GM18907 (cell line): ENCODE measurements around the gene ICE1.
"Not testable (repeated sequence)": the region's sequence is repeated elsewhere in the genome, so short reads cannot be mapped to it uniquely, and the experiment has no call there.

Experiments
- ATAC-seq: cut with Tn5 transposase; IDR thresholded peaks from one replicate; pipeline ENCODE4 v1.9.1; 2021; ENCODE audit warnings: mild to moderate bottlenecking, moderate library complexity; ENCODE audit not compliant: unreplicated experiment

Gene ICE1

DNA sequence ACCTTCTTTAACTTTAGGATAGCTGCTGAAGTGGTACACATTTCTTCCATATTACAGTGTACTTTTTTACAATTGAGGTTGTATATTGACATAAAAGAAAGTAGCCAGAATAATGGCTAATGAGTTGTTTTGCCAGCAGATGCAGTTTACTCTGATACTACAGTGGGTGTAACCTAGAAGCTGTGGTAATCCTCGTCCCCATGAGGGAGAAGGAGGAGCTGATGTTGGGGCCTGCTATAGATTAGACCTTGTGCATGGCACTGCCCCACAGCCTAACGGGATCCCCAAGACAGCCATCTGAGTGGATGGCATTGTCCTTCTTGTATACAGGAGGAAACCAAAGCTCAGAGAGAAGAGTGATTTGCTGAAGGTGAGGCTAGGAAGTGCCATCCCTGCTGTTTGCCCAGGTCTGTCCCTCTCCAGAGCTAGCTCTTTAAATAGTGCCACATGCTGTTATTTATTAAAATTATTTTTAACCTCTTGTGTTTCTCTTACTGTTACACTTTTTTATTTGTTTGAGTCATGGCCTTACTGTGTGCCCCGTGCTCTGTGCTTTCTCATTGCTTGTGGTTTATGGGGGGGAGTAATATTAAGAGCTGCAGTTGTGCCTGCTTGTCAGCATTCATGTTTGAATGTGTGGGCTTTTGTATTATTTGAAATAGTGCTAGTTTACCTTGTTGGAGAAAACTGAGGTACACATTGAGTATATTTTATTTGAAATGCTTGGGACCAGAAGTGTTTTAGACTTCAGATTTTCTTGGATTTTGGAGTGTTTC, 65.3 kb downstream of the ICE1 start:
- no peak for ATAC-seq

- ATAC-seq, result no peak
Observed at GRCh38 chr5:5490774-5491347, 68.4 kb downstream of the ICE1 start.

DNA sequence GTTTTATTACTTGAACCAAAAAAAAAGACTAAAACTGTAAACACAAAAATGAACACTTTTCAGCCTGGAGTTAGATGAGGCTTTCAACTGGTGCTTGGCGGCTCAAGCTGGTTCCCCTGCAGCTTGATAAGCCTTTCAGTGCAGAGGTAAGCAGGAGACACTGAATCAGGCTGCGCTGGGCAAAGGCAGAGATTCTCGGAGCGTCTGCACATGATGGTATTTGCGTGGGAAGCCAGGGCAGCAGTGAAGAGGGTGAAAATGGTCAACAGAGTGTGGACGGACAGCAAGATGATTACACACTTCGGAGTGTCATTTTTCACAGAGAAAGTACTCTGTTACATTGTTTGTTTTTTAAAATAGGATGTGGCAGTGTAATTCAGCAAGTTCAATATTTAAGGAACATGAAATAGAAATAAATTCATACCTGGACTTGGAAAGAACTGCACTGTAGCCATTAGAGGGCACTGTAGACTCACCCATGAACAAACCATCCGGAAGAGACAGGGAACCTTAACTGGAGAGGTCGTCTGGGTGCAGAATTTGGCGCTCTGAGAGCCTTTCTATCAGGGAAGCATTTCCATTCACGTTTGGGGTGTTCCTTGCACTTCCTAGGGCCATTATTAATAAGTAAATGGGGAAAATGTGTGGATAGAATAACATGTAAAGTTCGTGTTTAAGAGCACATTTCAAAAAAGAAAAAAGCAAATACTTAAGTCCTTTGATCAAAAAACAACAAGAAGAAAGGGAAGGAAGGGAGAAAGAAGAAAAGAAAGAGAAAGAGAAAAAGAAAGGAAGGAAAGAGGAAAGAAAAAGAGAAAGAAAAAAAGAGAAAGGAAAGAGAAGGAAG, 69.8 kb downstream of the ICE1 start:
- peak; percentile 51 for ATAC-seq

- ATAC-seq, result not testable (repeated sequence)
Observed at GRCh38 chr5:5492934-5493271, 70.4 kb downstream of the ICE1 start.

DNA sequence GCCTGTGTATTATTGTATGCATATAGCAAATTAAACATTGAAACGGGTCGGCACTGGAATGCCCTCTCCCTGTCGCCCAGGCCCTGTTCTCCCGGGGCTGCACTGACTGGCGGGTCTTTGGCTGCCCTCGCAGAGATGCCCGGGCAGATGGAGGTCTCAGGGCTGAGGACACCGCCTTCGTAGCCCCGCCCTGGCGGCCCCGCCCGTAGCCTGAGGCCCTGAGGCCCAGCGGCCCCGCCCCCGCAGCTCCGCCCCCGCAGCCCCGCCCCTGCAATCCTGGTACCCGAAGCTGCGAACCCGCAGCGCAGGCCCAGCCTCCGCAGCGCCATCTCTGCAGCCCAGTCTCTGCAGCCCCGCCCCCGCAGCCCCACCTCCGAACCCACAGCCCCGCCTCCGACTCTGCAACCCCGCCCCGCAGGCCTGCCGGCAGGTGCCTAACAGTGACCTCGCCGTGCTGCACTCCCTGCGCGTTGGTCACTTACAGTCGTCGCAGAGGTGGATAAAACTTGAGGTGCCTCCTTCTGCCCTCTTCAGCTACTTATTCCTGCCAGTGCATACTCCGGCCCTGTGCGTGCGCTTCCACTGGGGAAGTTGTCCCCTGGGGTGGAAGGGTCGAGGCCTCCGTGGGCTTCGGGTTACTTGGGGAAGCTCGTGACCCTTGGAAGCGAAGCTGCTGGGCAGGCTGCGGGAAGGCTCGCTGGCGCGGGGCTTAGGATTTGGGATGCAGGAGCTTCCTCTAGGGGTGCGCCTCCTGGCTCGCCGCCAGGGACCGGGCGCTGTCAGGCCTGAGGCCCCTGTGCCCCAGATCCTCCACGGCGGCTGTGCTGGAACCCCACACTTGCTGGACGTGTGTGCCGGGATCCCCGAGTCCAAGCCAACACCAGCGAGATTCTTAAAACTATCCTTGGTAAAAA, 72.3 kb downstream of the ICE1 start:
- ATAC-seq, result peak; percentile 87

DNA sequence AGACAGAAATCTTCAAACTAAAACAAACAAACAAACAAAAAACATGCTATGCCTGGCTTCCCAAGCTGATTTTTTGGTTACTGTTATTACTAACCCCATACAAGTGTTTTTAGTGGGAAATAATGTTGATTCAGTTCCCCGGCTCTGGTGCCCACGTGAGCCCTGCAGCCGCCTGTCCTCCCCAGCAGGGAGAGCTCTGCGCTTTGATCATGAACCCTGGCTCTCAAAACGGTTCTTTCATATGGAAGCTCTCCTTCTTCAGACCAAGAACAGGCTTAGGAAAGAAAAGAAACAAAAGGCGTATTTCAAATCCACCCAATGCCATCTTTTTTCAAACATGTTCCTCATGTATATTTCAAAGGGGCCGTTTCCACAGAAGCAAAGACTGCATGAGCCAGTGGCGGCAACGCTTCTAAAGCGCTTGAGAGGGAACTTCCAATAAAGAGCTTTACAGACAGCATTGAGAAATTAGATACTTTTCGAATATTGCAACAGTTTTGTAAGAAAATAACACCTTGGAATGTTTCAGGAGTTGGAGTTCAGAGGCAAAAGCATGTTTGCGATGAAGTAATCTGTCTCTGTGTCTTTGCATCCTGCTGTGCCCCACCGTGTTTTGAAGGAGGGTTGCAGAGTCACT, 74.8 kb downstream of the ICE1 start:
- peak; percentile 48 for ATAC-seq

DNA sequence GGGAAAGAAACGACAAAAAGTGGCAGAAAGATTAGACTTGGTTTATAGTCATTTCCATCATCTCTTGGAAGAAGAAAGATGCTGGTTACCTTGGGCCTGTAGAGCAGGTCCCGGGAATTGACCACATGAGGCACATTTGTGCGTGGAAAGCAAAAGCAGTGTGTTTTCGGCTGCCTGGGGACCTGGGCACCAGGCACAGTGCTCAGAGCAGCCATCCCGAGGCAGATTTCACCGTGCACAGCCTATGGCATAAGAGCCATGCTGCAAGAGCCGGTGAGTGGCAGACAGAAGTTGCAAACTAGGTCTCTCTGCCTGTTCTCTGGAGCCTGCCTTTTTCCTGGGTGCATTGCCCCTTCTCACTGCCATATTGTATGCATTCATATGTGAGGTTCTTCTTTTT, 77.0 kb downstream of the ICE1 start:
- no peak for ATAC-seq

GRCh38 chr5:5504325-5504724, 81.8 kb downstream of the ICE1 start:
- ATAC-seq, result no peak

DNA sequence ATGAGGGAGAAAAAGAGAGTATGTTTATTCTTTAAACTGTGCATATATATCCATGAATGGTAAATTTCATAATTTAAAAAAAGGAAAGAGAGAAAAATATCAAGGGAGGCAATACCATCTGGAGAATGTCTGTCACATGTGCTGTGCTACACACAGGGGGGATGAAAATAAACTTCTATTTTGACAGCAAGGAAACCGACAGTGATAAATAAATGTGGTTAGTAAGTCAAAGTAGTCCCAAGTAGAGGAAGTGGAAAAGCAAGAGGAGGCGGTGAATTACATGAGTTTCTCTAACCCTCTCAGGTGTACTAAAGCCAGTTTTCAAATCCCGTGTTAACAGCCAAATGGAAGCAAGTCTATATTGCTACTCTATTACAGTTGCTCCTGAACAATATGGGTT, 83.3 kb downstream of the ICE1 start:
- no peak for ATAC-seq

- ATAC-seq, result no peak
Observed at GRCh38 chr5:5508391-5508790, 85.9 kb downstream of the ICE1 start.

- ATAC-seq, result no peak
Observed at GRCh38 chr5:5511904-5512416, 89.5 kb downstream of the ICE1 start.

DNA sequence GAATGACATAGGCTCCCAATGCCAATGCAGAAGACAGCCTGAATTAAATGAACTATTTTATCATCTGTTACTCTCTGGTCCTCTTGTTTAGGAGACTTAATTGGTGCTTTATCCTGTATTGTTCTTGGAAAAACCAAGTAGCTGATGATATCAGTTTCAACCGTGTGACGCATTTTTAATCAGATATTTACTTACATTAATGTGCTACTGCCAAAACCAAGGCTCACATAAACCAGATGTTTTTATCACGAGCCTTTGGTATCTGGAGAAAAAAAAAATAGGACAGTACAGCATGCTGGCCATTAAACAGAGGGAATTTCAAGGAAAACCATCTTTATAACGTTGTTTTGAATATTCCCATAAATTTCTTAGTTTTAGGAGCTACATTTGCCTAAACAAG, 90.1 kb downstream of the ICE1 start:
- ATAC-seq, result no peak

- not testable (repeated sequence) for ATAC-seq
Observed at GRCh38 chr5:5520622-5521021, 98.1 kb downstream of the ICE1 start.

GRCh38 chr5:5521029-5521428, 98.6 kb downstream of the ICE1 start:
- ATAC-seq, result no peak

GRCh38 chr5:5521478-5521877, 99.0 kb downstream of the ICE1 start:
- no peak for ATAC-seq

DNA sequence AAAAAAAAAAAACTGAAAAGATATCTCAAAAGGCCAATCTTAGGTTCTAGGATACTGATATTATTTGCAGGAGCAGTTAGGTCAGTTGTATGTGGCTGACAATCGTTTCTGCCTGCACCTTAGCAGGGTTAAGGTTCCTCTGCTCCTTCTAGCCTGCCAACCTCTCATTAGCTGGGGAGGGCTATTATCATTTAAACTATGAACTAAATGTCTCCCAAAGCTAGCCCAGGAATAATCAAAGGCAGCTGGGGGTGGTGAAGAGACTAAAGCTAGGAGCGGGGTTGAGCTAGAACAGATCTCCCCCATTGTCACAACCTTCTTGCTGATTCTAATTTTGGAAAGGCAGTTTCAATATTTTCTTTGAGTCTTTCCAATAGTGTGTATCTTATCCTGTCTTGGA, 99.9 kb downstream of the ICE1 start:
- no peak for ATAC-seq

DNA sequence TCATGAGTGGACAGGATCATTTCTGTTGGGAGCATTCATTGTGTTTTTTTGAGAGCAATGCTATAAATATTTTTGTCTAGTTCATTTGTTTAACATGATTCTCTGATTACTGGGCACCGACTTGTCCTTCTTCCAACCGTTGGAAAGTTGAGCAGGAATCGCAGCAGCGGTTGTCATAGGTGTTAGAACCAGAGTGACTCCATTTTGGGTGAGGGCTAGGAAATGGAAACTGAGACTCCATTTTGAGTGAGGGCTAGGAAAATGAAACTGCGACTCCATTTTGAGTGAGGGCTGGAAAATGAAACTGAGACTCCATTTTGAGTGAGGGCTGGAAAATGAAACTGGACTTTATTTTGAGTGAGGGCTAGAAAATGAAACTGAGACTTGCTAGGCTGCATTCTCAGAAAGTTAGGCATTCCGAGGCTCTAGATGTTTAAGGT, 100.6 kb downstream of the ICE1 start:
- ATAC-seq, result peak; percentile 96

GRCh38 chr5:5524327-5524726, 101.8 kb downstream of the ICE1 start:
- ATAC-seq, result no peak

DNA sequence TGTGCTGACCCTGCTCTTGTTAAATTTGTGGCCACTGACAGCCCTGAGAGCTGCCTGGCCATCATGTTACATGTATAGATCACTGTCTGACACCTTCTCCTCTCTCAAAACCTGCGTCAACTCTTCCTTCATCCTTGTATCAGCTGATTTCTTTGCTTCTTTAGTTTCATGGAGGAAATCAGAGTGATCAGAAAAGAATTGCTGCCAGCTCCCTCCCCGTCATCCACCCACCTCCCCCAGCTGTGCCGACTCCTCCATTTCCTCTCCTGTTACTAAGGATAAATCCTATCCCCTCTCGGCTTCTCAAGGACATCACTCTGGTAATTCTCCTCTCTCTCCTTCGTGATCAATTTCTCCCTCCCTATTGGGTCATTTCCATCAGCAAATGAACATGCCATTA, 108.9 kb downstream of the ICE1 start:
- no peak for ATAC-seq
